ENCODE measurements around the gene DAP.

The DAP gene

GRCh38 chr5:10778179-10778910 is 17.3 kb upstream of the DAP start:
- no peak for DNase-seq (ENCODE audit: low spot score)
- H3K27ac ChIP-seq, result no peak overlapping the region
- no peak overlapping the region for H3K4me3 ChIP-seq
- TF ChIP-seq CTCF (IDR thresholded peaks at IDR 0.05), result no peak

- H3K4me3 ChIP-seq, result no peak overlapping the region
- H3K27ac ChIP-seq, result no peak overlapping the region
- no peak for TF ChIP-seq CTCF (IDR thresholded peaks at IDR 0.05)
- no peak for DNase-seq (ENCODE audit: low spot score)
Measured at GRCh38 chr5:10775646-10776045, 14.6 kb upstream of the DAP start.

GRCh38 chr5:10772901-10773585 is 12.0 kb upstream of the DAP start:
- Histone ChIP-seq H3K4me3 (no peak overlapping the region), H3K27ac (no peak overlapping the region)
- no peak for TF ChIP-seq CTCF (IDR thresholded peaks at IDR 0.05)
- peak; percentile 41 for DNase-seq (ENCODE audit: low spot score)

GRCh38 chr5:10768328-10768899 is 7.4 kb upstream of the DAP start:
- no peak overlapping the region for H3K4me3 ChIP-seq
- no peak for DNase-seq (ENCODE audit: low spot score)
- H3K27ac ChIP-seq, result no peak overlapping the region
- no peak for TF ChIP-seq CTCF (IDR thresholded peaks at IDR 0.05)

GRCh38 chr5:10762776-10763500 is 1.9 kb upstream of the DAP start:
- DNase-seq (ENCODE audit: low spot score), result peak; percentile 62

More at GRCh38 chr5:10762776-10763500, 1.9 kb upstream of the DAP start:
- TF ChIP-seq CTCF (IDR thresholded peaks at IDR 0.05), result no peak
- Histone ChIP-seq H3K4me3 (no peak overlapping the region), H3K27ac (peak overlapping the region in 1 of 2 donors; percentile 98)

Data from coronary artery (tissue), 2 donors.